GM21381 (cell line): ENCODE data around the gene PANK1.
A peak's percentile ranks its signal among the peaks of the same experiment; 100 is the strongest.
"Not testable (repeated sequence)": the region's sequence is repeated elsewhere in the genome, so short reads cannot be mapped to it uniquely, and the experiment has no call there.

ENCODE experiments used
- ATAC-seq: cut with Tn5 transposase; IDR thresholded peaks from one replicate; pipeline ENCODE4 v1.9.1; 2021; ENCODE audit warnings: mild to moderate bottlenecking, moderate library complexity; ENCODE audit not compliant: unreplicated experiment

PANK1 gene

DNA sequence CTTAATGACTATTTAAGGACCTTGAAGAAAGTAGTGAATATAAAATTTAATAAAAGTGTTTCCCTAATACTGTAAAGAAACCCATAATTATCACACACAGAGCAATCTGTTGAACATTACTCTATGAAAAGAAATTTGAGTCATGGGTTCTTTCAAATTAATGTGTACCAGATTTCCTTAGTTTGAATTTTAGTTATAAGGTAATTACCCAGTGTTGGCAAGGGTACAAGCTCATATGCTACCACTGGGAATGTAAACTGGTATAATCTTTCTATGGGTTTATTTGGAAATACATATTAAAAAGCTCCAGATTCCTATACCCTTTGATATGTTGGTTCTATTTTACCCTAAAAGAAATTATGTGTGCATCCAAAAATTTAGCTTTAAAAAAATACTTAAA lies 22.9 kb downstream of the PANK1 start:
- no peak for ATAC-seq

DNA sequence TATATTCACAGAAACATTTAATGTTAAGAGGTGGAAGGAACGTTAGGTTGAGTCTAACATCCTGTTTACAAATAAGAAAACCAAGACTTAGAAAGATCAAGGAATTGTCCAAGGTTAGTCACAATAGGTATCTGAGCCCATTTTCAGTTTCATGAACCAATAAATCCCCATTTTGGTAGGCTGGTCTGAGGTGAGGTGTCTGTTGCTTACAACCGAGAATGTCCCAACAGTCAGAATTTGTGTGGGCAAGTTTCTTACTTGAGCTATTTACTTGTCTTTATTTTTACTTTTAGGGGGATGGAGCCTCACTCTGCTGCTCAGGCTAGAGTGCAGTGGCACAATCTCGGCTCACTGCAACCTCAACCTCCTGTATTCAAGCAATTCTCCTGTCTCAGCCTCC lies 23.6 kb downstream of the PANK1 start:
- no peak for ATAC-seq

DNA sequence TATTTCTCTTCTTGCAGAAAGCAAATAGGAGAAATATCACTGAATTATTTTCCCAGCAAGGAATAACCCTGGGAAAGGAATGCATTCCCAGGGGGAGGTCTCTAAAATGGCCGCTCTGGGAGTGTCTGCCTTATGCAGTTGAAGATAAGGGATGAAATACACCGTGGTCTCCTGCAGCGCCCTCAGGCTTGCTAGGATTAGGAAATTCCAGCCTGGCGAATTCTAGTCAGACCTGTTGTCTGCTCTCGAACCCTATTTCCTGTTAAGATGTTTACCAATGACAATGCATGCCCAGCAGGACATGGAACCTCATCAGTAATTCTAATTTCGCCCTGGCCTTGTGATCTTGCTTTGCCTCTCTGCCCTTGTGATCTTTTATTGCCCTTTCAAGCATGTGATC lies 24.7 kb downstream of the PANK1 start:
- not testable (repeated sequence) for ATAC-seq

DNA sequence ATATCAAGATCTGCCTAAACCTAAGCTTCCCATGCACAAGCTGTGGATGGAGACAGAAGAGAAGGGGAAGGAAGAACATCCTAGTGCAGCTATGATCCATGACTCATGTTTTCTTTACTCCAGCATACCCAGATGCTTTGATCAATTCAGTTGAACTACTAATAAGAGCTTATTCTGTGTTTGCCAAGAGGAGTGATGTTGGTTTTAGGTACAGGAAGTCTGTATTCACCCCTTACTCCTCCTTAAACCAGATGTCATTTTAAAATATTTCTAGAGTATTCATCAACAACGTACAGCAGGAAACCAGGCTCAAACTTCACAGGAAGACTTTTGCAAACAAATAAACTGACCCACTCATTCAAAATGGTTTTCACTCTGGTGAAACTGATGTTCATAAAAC lies 29.2 kb downstream of the PANK1 start:
- ATAC-seq: no peak

DNA sequence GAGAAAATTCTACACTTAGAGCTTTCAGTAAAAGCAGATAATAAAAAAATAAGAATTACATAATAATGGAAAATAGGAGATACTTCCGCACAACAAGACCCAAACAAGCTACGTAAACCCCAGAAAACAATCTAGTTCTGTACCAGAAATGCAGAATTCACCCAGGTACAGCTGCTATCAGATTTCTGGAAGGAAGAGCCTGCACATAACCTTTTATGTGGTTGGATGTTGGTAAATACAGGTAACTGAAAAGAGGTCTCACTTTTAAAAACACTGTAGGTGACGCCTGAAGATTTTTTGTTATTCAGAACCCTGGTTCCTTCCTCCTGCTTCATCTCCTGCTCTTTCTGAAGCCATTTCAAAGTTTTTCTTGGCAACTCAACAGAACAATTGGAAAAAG lies 29.9 kb downstream of the PANK1 start:
- no peak for ATAC-seq

DNA sequence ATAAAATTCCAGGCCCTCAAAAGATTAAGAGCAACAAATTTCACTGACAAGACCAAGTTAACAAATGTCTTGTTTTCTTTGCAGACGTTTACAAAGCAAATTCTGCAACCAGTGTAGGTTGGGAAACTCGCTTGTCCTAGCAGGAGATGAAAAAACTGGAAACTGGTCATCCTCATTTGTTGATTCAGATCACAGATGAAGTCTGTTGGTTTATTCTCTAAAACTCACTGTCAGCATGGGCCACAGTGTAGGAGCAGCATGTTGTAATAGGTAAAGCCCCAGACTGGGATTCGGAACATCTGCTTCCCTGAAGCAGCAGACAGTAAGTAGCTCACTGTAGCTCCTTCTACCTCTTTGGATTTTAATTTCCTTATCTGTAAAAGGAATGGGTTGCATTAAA lies 31.5 kb downstream of the PANK1 start:
- ATAC-seq: no peak

DNA sequence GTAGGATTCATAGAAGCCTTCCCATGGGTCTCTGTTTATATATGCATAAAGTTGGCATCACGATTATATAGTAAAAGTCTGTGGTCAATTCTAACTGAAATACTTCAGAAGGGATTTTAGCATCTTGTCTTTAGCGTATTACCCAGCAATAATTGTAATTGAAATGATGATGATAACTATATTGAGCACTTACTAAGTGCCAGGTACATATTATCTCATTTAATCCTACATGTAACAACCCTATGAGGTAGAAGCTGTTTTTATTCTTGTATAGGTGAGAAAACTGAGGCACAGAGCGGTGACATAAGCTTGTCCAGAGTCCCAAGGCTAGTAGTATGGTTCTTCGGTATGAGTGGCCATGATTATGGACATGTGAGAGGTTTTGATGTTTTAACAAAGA lies 33.8 kb downstream of the PANK1 start:
- no peak for ATAC-seq

DNA sequence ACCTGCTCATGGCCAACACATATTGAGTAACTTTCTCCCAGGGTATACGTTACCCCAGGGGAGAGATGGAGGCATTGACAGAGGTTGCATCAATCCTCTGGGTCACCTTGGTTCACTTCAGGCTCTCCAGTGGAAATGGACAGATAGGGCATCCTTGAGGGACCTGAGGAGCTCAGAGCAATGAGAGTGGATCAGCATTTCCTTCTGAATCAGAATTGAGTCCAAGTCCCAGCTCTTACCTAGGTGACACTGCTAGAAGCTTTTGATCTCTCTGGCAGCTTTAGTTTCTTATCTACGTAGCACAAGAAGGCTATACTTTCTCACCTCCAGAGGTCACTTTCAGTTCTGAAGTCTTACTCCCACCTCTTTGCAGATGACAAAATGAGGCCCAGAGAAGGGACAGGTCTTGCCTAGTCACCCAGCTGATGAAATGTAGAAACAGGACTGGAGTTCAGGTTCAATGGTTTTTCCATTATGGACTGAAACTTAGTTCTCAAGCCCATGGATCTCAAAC lies 35.2 kb downstream of the PANK1 start:
- ATAC-seq: peak; percentile 93

DNA sequence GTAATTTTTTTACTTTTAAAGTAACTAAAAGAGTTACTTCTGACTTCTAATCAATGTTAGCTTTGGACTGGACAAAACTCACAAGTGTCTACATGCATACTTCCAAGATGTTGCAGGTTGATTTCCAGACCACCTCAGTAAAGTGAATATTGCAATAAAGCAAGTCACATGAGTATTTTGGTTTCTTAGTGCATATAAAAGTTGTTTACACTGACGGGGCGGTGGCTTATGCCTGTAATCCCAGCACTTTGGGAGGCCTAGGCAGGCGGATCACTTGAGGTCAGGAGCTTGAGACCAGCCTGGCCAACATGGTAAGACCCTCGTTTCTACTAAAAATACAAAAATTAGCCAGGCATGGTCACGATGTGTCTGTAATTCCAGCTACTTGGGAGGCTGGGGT lies 40.8 kb downstream of the PANK1 start:
- no peak for ATAC-seq

DNA sequence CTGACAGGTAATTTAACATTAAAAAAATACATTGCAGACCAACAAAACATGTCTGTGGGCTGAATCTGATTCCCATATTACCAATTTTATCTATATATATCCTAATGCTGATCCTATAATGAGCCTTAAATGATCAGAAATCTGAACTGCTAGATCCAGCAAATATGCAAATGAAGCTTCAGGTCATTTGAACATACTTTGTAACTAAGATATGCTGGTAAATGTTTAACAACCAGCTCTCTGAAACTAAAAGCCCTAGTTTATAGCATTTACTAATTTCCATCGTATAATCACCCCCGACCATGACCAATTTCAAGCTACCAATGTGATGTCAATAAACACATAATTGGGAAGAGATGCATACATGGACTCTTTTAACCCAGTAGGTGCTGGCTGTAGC lies 42.1 kb downstream of the PANK1 start:
- no peak for ATAC-seq

DNA sequence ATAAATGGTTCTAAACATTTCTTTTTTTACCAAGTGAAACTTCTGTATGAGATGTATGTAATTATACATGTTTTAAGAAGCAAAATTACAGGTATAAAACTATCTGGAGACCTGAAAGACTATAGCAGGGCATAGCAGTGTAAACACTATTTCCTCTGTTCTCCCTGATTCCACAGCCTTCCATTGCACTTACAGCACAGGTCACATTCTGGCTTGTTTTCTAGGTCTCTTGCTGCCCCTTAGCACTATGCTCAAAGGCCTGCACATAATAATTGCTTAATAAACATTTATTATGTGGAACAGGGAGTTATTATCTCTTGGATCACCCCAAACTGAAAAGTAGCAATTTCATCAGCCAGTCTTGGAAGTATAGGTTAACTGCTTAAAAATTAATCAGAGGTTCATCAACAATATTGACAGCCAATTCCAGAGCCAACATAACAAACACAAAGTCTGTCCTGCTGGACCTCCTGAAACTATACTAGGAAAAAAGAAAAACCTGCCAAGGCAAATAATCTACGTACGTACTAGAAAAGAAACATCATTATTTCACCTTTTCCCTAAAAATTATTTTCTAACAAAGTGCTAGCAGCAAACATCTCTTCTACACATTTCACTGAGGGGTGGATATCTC lies 43.2 kb downstream of the PANK1 start:
- no peak for ATAC-seq

DNA sequence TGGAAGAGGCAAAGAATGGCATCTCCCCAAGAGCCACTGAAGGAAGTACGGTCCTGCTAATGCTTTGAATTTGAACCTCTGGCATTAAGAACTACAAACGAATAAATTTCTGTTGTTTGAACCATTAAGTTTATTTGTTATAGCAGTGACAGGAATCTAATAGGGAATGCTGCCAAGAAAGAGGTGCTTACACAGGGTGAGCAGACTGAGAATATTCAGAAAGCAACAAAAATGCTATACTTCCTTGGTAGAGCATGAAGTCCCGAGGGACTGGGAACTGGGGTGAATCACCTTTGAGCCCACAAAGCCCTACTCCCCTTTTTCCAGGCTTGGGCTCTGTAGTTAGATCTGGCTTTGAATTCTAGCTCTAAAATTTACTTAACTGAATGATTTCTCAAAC lies 45.0 kb downstream of the PANK1 start:
- ATAC-seq: no peak

DNA sequence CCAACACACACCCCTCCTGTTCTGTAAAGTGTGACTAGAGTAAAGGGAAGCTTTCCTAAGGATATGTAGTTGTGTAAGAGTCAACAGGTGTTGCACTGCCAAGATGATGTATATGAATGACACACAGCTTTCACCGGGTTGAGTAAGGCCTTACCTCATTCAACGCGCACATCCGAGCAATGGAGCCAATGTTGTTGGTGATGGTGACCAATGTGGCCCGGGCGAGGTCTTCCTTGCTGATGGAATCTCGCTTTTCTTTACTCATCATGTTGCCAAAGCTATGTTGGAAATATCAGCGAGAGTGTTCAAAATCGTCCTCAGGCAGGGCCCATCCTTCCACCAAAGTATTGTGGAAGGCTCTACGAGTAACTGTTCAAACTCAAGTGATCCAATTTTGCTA lies 52.0 kb downstream of the PANK1 start:
- no peak for ATAC-seq

DNA sequence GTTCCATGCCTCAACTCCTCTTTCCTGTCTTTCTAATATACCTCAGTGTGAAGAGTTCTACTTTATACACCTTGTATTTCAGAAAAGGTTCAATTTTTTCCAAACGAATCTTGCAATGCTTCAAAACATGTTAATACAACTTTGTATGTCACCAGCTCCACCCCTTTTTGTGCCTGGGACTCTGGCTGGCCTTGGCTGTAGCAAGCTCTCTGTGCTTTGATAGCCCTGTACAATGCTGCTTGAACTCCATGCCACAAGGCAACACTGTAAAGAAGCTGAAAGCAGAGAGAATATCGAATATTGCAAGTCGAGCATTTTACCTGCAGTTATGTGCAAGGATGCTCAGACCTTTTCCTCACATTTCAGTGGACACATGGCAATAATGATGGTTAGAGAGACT lies 52.5 kb downstream of the PANK1 start:
- ATAC-seq: no peak

DNA sequence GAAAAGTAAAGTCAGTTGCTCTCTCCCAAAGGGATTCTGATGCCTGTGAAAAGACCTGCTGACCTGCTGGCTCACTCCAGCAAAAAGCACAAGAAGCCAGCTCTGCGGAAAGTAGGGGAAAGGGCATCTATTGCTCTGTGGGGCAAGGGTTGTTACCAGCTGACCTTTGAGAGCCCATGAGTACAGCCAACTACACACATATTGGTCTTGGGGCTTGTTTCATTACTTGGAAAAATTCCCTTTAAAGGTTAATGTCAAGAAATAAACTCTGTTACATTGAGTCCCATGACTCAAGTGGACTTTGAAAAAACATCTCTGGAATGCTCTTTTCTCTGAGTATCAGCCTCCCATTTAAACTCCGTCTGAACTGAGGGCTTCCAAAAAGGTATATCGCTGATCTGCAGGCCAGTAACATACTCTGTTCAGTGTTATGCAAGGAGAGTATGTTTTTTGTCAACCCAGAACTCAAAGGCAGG lies 53.2 kb downstream of the PANK1 start:
- no peak for ATAC-seq

DNA sequence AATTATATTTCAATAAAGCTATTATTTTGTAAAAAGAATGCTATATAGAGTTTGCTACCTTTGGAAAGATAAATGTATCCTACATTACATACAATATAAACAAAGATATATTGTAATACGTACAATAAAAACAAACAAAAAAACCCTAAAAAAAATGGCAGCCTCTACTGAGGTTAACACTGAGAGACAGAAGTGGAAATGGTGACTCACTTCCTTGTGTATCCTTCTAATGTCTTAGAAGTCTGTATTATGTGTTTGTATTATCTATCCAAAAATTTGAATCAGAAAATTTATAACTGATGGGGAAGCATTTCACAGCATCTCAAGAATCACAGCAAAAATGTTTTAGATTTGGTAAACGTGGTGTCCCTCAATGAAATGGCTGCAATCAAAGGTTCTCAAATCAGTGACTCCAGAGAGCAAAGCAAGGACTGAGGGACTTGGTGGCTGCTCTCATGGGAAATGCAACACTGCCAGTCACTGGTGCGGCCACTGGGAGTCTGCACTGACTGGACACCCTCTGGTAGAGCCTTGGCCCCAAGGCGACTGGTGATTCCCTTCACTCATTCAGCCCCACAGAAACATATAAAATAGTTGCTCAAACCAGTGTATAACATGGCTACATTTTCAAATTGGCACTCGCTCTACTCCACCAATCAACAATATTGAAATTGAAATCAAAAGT lies 53.8 kb downstream of the PANK1 start:
- ATAC-seq: no peak

DNA sequence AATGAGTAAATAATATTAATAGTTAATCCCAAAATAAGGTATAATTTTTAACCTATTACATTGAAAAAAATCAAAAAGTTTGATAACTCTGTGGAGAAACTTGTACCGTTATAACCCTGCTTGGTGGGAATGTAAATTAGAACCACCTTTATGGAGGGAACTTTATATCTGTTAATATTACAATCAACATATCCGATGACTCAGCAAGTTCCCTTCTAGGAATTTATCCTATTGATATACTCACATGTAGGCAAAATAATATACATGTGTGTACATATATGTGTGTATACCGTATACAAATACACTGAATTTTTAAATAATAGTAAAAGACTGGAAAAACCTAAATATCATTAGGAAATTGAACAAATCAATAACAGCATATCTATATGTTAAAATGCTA lies 54.7 kb downstream of the PANK1 start:
- ATAC-seq: no peak

DNA sequence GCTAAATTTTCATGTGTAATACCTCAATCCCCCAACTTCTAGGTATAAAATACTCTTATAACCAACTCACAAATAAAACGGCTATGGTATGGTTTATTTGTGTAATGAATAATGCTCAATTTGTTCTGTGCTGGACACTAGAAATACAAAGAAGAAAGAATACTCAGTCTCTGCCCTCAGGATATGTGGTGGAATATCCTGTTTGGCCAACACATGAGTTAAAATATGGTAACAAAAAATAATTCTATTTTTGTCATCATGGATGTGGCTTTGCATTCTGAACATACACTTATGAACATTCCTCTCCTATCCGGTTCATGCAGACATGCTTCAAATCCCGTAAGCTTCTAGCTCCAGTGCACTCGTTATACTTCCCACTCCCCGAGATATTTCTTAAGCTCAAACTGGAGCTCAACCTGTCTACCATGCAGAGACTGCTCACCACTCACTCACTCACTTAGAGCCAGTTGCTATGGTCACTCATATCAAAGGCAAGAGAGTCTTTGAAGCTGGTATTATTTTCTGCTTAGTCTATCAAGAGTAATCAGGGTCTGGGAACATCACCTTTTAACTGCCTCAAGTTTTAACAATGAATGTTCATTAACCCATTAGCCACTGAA lies 55.8 kb downstream of the PANK1 start:
- no peak for ATAC-seq

DNA sequence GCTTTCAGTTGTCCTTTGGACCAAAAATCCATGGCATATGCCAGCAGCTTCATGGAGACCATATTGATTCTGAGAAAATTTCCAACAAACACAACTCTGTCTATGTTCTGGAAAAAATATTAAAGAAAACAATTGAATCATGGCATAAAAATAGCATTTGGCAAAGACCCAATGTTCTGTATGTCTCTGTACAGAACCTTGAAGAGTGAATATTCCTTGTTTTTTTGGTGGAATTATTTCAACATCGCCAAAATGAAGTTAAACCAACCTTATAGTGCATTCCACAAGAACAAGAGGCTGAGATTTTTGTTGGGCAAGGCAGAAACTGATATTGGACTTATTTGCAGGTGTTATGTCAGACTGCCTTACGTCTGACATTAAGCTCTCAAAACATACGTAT lies 56.4 kb downstream of the PANK1 start:
- no peak for ATAC-seq

DNA sequence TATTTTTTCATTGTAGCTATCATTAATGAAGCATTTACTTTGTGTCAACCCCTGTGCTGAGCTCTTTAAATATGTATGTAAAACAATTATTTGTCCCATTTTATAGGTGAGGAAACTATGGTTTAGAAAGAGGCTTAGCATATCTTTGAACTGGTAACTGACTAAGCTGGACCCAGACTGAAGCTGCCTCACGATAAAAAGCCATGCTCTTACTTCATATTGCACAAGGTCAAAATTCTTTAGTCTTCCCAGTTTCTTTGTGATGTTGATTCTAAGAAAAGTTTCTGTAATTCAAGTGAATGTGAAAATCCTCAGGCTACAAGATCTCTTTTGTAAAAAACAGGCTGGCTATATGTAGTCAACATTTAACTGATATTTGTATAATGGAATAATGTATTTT lies 63.0 kb downstream of the PANK1 start:
- ATAC-seq: no peak

DNA sequence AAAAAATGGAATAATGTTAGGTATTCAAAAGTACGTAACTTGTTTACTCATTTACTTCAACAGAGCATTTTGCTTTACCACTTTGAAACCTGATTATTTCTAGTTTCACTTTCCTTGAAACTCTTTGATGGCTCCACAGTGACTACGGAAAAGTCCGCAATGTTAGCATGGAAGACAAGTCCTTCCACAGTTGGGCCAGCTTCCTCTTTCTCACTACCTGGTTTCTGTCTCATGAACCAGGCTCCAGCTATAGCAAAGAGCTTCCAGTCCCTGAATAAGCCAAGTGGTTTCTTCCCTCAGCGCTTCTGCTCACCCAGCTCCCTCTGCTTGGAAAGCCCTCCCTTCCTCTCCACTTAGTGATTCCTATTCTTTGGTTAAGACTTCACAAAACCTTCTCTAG lies 64.8 kb downstream of the PANK1 start:
- no peak for ATAC-seq

DNA sequence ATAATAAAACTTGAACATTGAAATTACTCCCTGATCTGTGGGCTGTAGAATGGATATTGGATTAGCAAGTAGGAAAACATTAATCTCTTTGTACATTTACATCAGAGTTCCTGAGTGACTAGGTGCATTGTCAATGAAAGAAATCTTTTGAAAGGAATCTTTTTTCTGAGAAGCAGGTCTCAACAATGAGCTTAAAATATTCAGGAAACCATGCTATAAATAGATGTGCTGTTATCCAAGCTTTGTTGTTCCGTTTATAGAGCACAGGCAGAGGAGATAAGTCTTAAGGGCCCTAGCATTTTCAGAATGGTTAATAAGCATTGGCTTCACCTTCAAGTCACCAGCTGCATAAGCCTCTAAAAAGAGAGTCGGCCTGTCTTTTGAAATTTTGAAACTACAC lies 68.3 kb downstream of the PANK1 start:
- ATAC-seq: no peak
